HG03060 (cell line): ENCODE measurements around the gene PDSS2.
"Not testable (repeated sequence)": the region's sequence is repeated elsewhere in the genome, so short reads cannot be mapped to it uniquely, and the experiment has no call there.

Experiments
- ATAC-seq: cut with Tn5 transposase; IDR thresholded peaks from one replicate; pipeline ENCODE4 v1.9.1; 2021; ENCODE audit warnings: low read depth, moderate number of reproducible peaks; ENCODE audit not compliant: unreplicated experiment

The PDSS2 gene

DNA sequence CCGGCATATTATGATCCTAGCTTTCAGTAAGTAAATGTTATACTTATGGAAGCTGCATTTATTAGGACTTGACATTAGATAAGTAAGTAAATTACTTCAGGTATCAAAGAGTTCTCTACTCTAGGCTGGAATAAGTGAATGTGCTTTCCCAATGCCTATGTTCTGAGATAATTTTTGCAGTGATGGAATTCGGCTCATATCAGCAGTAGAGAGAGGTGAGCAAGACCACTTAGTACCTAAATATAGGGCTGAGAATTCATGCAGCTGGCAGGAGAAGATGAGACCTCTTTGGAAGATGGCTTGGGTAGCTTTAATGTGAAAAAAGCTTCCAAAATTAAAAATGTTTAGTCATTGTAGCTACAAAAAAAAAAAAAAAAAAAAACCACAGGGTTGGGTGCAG is 330.8 kb downstream of the PDSS2 start:
- ATAC-seq, result no peak

DNA sequence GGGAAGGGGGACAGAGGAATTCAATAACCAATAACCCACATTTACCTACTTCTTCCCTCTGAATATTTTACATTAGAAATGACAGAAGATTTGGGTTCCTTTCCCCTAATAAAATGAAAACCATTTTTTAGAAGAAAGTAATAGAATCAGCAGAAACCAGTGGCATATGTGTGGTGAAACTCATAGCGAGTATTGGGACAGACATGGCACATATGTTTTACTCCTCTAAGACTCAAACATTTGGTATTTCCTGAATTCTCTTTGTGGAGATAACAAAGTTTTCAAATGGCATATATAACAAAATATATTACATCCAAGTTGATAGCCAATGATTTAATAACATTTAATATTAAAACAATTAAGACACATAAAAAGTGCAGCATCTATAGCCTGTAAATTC is 331.2 kb downstream of the PDSS2 start:
- ATAC-seq, result no peak

DNA sequence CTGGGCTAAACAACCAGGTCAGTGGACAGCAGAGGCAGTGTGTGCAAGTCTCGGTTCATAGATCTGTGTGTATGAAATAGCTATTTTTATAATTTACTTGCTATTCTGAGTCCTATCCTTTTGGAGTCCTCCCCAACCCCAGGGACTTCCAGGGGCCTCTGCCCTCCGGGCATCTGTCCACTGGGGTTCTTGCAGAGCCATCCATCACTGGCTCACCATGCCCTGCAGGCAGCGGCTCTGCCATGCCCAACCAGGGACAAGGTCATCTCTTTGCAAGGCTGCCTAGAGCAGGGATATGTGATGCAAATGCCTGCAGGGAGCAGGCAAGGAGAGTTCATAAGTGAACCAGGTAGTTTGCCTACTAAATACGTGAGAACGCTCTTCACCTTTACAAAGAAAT is 333.6 kb downstream of the PDSS2 start:
- no peak for ATAC-seq

- no peak for ATAC-seq
These were observed 334.4 kb downstream of the PDSS2 start for GRCh38 chr6:107124934-107125348.

- ATAC-seq, result no peak
These were observed 335.9 kb downstream of the PDSS2 start for GRCh38 chr6:107123501-107123900.

GRCh38 chr6:107122748-107123147 is 336.6 kb downstream of the PDSS2 start:
- no peak for ATAC-seq

- ATAC-seq, result no peak
These were observed 337.3 kb downstream of the PDSS2 start for GRCh38 chr6:107121964-107122495.

- ATAC-seq, result no peak
These were observed 338.1 kb downstream of the PDSS2 start for GRCh38 chr6:107121266-107121665.

DNA sequence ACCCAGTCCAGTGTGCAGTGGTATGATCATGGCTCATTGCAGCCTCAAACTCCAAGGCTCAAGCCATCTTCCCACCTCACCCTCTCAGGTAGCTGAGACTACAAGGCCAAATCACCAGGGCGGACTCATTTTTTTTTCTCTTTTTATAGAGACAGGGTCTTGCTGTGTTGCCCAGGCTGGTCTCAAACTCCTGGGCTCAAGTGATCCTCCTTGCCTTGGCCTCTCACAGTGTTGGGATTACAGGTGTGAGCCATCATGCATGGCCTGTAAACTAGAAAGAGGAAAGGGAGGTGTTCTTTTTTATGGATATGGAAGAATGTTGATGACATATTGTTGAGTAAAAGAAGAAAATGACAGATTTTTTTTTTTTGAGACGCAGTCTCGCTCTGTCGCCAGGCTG is 339.0 kb downstream of the PDSS2 start:
- no peak for ATAC-seq

GRCh38 chr6:107118976-107119375 is 340.4 kb downstream of the PDSS2 start:
- no peak for ATAC-seq

DNA sequence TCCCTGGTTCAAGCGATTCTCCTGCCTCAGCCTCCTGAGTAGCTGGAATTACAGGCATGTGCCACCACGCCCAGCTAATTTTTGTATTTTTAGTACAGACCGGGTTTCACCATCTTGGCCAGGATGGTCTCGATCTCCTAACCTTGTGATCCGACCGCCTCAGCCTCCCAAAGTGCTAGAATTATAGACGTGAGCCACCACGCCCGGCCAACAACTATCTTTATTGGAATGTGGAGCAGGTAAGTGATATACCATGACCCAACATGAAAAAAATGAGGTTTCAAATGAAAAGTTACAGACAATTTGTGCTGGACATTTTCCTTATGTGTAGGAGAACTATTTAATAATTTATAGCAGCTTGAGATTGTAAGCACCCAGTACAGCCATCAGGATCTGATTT is 340.8 kb downstream of the PDSS2 start:
- ATAC-seq, result not testable (repeated sequence)

- ATAC-seq, result no peak
These were observed 342.4 kb downstream of the PDSS2 start for GRCh38 chr6:107116931-107117330.

- ATAC-seq, result no peak
These were observed 343.0 kb downstream of the PDSS2 start for GRCh38 chr6:107116328-107116892.

DNA sequence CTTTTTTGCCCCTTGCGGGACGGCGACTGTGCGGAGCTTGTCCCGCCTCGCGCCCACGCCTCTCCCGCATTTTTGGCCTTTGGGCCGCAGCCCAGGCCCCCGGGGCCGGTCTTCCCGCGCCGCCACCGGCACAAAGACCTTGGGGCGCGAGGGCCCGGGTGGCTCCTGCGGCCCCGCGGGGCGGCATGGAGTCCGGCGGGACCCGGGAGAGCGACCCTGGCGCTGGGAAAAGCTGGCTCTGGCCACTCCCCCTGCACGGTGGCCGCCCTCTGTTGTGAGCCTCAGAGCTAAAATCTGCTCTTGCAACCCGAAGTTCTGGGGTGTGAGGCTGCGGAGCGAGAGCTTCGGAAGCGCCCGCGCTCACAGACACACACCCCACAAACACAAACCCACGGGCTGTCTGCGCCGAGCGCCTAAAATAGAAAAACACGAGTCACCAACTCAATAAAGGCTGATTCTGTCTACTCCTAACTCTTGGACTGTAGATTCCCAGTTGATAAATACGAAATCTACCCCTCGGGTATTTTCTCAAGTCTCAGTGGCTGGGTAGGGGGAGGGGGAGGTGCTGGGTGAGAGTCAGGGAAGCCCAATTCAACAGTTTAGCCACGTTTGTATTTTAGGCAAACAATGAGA is 343.6 kb downstream of the PDSS2 start:
- ATAC-seq, result no peak

- no peak for ATAC-seq
These were observed 344.3 kb downstream of the PDSS2 start, which contains the start of gene BEND3 for GRCh38 chr6:107114926-107115694. Gene BEND3 (minus strand): TSS chr6:107115515. CDS start chr6:107099285, 16,230 bp downstream.

DNA sequence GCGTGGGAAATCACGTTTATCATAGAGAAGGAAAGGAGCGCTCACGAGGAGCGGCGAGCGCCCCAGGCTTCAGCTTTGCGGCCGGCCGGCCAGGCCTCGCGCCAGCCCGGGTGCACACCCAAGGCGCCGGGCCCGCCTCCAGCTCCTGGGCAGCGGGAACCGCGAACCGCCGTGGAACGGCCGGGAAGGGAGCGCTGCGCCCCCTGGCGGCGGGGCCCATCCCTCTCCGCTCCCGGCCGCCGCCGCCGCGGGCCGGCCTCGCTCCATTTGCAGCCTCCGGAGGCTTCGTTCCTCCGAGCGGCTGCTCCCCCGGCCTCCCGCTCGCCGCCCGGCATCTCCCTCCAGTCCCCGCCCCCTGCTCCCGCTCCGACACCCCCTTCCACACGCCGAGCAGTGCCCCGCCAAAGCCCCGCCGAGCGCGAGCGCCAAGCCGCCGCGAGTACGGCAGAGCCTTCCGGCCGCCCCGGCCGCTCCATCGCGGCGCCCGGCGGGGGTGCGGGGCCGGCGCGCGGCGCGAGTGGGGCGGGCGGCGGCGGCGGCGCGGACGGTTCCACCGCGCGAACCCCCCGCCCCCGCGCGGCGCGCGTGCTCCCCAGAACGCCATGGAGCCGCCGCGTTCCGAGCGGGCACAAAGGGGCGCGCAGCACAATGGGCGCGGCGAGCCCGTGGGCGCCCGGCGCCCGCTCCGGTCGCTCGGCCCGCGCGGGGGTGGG is 345.0 kb downstream of the PDSS2 start:
- ATAC-seq, result no peak

- ATAC-seq, result no peak
These were observed 349.2 kb downstream of the PDSS2 start for GRCh38 chr6:107110200-107110599.

DNA sequence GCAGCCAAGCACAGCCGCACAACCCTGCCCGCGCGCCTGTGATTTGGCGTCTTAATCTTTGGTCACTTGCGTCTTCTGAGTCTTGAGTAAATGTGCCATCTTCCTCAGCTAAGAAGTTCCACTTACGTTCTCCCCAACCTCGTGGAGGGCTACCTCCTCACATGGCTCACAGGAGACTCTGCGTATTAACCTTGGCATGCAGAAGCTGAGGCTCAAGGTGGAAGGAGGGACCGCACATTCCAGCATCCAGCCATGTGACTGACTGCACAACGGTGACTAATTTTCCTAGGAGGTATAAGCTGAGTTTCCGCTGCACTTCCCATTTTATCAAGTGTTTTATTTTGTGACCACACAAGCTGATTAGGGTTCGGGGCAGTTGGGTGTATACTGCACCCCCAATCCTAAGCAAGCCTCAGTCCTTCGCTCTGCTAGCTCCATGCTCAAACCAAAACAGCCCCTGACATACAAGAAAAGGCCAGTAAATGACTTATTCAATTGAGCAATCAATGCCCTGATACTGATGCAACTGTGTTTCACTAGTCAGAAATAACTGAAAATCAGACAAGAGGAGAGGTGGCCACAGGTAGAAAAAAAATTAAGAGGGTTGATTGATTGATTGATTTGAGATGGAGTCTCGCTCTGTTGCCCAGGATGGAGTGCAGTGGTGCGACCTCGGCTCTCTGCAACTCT is 351.0 kb downstream of the PDSS2 start:
- no peak for ATAC-seq

GRCh38 chr6:107107791-107108190 is 351.6 kb downstream of the PDSS2 start:
- ATAC-seq, result no peak

DNA sequence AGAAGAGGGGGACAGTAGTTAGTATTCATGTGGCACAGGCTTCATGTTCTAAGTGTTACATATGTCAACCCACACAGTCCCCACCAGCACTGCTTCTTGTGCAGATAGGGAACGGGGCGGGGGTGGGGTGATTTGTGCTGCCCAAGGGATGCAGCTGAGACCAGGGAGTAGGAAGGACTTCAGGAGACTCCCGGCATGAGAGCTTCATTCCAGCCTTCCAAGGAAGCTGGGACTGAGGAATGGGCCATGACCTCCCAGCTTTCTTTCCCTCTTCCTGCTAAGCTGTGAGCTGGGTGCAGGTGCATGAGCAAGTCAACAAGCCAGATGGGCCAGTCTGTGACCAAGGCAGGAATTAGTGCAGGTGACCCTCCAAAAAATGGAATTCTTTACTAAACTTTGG is 353.2 kb downstream of the PDSS2 start:
- ATAC-seq, result no peak
